Right lobe of liver (tissue), 4 donors: Measurements from ENCODE around the gene MACROD2.

Experiments used
- POLR2A ChIP-seq: fragments of 450-650 bp; IDR thresholded peaks from one replicate; pipeline ENCODE4 v1.6.1; 2017; ENCODE audit warnings: antibody characterized with exemption, mild to moderate bottlenecking
- TF ChIP-seq, protein P1 (sequence below), 4 donors: fragments of 200-600 bp in 3 of 4; fragments of 450-650 bp in 1 of 4; IDR thresholded peaks; one replicate each; pipeline versions ENCODE4 v1.5.1 to v1.8.0; 2016 to 2022; ENCODE audit warnings: antibody characterized with exemption in 4 of 4, mild to moderate bottlenecking in 2 of 4
- donor health status: DM: no; HTN: no; CAD: no.
- donor health status: DM: no; HTN: no; CAD: no.
- donor health status: DM: no; HTN: yes; CAD: no.

DNA sequence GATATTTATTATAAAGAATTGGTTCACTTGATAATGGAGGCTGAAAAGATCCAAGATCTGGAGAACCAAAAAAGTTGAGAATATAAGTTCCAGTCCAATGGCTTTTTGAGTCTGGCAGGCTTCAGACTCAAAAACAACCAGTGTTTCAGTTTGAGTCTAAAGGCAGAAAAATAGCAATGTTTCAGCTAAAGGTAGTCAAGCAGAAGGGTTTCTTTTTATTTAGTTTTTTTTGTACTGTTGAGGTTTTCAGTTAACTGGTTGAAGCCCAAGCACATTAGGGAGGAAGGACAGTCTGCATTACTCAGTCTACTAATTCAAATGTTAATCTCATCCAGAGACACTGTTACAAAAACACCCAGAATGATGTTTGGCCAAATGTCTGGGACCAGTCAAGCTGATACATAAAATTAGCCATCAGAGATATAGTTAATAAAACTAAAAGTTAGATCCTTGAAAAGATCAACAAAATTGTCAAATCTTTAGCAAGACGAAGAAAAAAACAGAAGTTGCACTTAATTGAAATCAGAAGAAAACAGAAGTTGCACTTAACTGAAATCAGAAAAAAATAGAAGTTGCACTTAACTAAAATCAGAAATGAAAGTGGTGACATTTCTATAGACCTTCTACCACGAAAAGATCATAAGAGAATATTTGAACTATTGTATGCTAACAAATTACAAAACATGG is 1322.4 kb downstream of the MACROD2 start:
- TF ChIP-seq POLR2A: no peak
- TF ChIP-seq, protein P1, sequence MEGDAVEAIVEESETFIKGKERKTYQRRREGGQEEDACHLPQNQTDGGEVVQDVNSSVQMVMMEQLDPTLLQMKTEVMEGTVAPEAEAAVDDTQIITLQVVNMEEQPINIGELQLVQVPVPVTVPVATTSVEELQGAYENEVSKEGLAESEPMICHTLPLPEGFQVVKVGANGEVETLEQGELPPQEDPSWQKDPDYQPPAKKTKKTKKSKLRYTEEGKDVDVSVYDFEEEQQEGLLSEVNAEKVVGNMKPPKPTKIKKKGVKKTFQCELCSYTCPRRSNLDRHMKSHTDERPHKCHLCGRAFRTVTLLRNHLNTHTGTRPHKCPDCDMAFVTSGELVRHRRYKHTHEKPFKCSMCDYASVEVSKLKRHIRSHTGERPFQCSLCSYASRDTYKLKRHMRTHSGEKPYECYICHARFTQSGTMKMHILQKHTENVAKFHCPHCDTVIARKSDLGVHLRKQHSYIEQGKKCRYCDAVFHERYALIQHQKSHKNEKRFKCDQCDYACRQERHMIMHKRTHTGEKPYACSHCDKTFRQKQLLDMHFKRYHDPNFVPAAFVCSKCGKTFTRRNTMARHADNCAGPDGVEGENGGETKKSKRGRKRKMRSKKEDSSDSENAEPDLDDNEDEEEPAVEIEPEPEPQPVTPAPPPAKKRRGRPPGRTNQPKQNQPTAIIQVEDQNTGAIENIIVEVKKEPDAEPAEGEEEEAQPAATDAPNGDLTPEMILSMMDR (IDR thresholded peaks at IDR 0.05): no peak
